Inflammatory macrophage treated with lipopolysaccharide for 1 hour (primary cell): Measurements from ENCODE around the gene ZC3H12D.

Experiments
- DNase-seq, 2 donors: peaks; one replicate each; pipeline ENCODE4 v3.0.0-alpha.2; 2020 to 2022

ZC3H12D gene

DNA sequence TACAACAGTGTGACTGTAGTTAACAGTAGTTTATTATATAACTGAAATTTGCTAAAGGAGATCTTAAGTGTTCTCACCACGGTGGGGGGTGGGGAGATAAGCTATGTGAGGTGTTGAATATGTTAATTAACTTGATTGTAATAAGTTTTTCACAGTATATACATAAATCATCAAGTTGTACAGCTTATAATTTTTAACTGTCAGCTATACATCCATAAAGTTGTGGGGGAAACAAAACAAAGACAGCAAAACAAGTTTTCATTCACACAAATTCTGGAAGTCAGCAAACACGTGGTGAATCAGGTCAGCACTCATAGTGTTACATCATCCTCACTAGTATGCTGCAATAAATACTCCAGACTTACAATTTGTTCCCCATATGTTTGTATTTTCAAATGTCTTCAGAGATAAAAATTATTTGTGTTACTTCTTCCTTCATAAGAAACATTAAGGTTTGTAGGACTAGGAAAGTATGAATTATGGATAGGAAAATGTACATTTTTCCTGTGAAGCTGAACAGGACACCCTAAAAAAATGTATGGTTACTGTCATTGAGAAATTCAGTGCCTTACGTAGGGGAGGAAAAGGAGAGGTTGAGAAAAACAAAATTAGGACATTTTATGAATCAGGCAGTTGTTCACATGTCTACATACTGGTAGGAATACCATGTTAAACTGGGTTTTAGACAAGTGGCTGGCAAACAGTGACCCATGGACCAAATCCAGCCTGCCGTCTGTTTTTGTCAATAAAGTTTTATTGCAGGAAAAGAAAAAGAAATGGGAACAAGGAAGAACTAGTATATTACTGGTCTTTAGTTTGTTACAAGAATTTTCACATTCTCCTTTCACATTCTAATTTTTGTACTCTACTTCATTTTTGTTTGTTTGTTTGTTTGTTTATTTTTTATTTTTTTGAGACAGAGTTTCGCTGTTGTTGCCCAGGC, 78.7 kb downstream of the ZC3H12D start:
- DNase-seq, result peak; percentile 87 to 89

- no peak for DNase-seq
Observed at GRCh38 chr6:149403534-149403933, 81.3 kb downstream of the ZC3H12D start.

- DNase-seq, result no peak
Observed at GRCh38 chr6:149400050-149400449, 84.8 kb downstream of the ZC3H12D start, which contains the start of gene SUMO4. Gene SUMO4 (plus strand): TSS chr6:149400262. CDS start chr6:149400392, 130 bp downstream.

DNA sequence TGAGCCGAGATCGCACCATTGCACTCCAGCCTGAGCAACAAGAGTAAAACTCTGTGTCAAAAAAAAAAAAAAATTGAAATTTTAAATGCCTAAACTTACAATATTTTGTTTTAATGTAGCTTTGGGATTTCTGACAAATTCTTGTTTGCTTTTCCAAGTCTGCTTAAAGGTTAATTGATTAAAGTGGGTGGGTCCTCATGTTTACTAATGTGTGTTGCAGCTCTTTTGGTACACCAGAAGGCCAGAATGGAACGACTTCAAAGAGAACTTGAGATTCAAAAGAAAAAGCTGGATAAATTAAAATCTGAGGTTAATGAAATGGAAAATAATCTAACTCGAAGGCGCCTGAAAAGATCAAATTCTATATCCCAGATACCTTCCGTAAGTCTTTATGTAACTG, 87.4 kb downstream of the ZC3H12D start:
- DNase-seq, result no peak
